Kidney capillary endothelial cell (primary cell): ENCODE measurements around the gene ZFAND4.
"Not testable (repeated sequence)": the region's sequence is repeated elsewhere in the genome, so short reads cannot be mapped to it uniquely, and the experiment has no call there.

Source experiments
- DNase-seq: peaks from one replicate; pipeline ENCODE4 v3.0.0-alpha.2; 2018; ENCODE audit warnings: low spot score

The ZFAND4 gene

DNA sequence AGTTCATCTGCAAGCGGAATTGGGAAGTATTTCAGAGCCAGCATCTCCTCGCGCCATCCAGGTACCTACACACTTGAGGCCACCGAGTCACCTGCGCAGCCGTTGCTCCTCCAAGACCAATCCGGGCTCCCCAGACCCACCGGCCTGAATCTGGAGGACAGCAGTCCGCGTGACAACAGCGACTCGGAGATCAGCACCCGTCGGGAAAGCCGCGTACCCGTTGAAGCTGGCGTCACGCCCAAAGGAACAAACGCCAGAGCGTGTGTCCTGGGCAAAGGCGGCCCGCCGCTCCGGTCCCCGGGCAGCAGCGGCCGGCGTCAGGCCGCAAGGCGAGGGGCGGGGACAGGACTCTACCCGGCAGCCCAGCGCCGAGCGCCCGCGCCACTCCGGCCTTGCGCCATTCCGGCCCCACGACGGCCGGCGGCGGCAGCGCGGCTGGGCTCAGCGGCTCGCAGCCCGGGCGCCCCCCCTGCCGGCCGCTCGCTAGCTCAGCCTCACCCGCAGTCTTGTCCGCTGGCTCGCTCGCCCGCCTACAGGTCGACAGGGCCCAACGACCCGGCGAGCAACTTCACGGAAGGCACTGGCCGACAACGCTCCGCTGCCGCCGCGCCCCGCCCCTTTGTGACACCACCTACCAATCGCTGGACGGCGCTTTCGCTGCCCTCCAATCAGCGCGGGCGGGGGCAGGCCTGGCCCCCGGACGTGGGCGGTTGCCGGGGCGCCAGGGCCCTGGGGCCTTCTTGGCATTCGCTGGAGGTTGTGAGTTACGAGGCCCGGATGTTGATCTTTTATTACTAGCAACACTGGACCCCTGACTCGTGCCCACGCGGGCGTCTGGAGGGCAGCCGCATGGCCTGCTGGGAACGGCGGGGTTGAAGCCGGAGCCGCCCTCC lies at the start of gene ZFAND4:
ZFAND4 (minus strand) TSS at position 592 of the 893 bp plus-strand sequence. CDS start 9,047 bp downstream, outside the sequence.
- peak; percentile 99 for DNase-seq

DNA sequence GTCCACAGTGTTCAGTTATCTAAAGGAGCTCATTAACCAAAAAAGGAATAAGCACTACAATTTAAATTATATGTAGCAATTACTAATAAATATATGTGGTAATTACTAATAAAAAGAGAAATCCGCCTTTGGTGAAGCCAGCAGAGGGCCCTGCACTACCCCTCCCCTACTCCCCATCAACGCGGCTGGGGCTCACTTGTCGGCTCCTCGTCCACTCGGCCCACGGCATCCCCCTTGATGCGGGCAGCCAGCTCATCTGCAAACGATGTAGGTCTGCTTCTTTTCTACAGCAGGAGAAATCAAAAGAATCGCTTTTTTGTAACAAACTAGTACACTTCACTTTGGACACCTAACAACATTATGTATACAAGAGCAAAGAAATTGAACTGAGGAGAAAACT lies 48.9 kb upstream of the ZFAND4 start:
- DNase-seq: not testable (repeated sequence)

DNA sequence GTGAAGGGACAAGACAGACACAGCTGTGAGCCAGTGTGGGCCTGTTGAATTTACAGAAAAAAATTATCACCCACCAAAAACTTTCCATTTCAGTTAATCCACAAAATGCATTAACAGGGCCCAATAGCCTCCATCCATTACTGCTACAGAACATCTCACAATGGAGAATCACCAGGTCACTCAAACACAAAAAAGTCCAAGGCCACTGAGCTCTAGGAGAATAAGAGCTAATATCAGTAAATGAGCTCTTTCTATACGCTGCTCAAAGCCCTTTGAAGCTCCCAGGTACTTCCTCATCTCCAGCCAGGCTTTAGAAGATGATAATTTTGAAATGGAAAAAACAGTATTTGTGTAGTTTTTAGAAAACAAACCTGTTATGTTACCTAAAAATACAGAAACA lies 45.1 kb upstream of the ZFAND4 start:
- DNase-seq: not testable (repeated sequence)

DNA sequence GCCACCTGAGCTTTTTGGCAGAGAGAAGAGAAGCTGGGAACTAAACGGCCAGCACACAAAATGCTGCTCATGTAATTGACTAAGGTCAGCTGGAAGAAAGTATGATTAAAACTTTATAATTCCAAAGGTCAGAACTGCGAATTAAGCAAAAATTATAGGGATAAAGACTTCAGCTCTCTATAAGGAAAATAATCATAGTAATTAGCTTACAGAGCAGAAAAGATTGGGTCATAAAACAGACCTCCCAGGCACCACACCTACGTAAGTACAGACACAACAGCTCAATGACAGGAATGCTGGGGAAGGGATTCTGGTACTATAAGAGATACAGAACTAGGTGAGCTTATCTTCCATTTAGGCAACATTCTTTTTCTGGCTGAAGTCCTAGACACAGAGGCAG lies 44.5 kb upstream of the ZFAND4 start:
- DNase-seq: not testable (repeated sequence)

DNA sequence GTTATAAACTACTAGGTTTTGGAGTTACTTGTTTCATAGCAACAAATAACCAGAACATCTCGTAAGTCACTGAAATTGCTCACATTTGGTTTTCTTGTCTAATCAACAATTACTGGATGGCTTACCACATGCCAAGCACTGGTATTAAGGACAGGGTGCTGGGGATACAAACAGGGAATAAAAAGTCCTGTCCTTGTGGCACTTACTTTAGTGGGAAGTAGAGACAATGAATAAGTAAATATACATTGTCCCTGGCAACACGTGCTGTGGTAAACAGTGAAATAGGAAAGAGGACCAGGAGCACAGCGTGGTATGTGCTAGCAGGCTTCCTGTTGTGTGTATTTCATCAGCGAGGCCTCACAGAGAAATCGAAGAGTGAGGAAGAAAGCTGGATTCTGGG lies 38.7 kb upstream of the ZFAND4 start:
- not testable (repeated sequence) for DNase-seq

DNA sequence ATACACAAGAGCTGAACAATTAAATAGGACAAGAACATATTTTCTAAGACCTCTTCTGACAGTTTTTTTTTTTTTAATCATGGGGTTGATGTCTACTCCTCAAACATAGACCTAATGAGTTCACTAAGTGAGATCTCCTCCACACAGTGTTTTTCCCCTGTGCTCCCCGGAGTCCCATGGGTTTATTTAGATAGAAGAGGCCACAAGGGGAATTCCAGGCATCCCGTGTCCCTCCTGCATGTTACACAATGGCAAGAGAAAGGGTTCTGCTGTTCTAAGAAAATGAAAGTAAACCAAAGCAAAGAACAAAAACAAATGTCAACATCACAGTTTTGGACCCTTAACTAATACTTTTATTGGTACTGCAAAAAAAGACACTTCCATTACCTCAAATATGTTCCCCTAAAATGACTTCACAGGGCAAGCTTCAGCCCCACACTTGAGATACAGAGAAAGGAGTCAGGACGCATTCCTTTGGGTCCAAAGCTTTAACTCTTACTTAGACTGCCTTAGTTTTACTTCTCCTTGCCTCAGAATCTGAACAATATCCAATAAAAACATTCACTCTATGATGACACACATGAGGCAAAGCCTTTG lies 37.7 kb upstream of the ZFAND4 start:
- not testable (repeated sequence) for DNase-seq

DNA sequence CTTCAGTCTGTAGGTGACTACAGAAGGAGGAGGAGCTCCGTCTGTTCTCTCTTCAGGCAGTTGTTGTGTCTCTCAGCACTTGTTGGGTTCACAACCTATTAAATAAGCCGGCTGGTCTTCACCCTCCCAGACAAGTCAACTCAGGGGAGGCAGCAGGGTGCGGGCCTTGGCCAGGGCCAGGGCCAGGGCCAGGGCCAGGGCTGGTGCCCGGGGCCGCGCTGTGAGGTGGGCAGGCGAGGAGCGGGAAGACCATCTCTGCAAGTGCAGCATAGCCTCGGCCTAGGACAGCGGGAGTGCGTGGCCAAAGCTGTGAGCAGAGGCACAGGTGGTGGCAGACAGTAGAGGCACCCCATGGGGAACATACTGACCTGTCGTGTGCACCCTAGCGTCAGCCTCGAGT lies 5.9 kb upstream of the ZFAND4 start:
- DNase-seq: not testable (repeated sequence)

DNA sequence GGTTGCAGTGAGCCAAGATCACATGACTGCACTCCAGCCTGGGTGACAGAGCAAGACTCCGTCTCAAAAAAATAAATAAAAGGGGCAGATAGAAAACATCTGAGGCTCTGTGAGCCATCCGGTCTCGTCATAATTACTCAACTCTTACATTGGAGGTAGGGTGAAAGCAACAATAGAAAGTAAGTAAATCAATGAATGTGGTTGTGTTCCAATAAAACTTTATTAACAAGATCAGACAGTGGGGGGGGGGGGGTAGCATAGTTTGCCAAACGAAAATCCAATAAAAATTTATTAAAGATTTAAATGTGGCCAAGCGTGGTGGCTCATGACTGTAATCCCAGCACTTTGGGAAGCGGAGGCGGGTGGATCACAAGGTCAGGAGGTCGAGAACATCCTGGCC lies 2.8 kb upstream of the ZFAND4 start:
- DNase-seq: no peak

DNA sequence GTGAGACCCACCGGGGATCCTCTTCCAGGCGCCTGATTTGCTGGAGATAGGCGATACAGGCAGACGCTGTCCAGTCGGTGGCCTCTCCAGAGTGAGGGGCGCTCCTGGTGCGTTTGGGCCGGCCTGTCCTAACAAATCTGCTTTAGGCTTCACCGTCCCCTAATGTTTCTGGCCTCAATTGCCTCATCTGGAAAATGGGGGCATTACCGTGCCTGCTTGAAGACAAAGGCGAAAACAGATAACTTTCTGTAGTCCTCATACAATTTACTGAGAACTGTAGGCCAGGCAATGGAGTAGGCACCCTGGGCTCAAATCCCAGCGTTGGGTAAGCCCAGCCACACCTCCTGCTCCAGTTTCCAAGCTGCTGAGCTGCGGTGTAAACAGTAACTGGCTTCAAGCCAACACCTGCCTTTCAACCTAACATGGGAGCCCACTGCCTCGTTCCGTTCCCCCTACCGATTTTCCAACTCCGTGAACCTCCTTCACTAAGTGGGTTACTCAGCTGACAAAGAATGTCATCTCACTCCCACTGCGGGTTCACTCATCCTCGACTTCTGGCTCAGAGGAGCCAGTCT lies 589 bp upstream of the ZFAND4 start:
- DNase-seq: no peak

DNA sequence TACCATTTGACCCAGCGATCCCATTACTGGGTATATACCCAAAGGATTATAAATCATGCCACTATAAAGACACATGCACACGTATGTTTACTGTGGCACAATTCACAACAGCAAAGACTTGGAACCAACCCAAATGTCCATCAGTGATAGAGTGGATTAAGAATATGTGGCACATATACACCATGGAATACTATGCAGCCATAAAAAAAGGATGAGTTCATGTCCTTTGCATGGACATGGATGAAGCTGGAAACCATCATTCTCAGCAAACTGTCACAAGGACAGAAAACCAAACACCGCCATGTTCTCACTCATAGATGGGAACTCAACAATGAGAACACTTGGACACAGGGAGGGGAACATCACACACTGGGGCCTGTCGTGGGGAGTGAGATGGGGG lies 1.3 kb downstream of the ZFAND4 start:
- not testable (repeated sequence) for DNase-seq

DNA sequence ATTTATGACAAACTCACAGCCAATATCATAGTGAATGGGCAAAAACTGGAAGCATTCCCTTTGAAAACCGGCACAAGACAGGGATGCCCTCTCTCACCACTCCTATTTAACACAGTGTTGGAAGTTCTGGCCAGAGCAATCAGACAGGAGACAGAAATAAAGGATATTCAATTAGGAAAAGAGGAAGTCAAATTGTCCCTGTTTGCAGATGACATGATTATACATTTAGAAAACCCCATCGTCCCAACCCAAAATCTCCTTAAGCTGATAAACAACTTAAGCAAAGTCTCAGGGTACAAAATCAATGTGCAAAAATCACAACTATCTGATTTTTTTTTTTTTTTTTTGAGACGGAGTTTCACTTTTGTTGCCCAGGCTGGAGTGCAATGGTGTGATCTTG lies 2.7 kb downstream of the ZFAND4 start:
- DNase-seq: not testable (repeated sequence)

DNA sequence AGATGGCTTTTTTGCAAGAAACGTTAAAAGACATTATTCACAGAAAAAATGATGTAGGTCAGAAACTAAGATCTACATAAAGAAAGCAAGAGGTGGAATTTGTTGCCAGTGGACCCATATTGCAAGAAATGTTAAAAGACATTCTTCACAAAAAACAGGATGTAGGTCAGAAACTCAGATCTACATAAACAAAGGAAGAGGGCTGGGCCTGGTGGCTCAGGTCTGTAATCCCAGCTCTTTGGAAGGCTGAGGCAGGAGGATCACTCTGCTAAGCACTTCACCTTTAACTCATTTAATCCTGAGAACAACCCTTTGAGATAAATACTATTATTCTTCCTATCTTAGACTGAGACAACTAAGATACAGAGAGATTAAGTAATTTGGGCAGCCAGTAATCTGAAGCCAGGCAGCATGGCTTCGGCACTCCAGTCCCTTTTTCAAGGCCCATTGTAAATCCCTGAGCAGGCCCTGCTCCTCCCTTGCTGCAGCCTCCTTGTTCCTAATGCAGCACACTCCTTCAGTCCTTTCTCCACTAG lies 11.6 kb downstream of the ZFAND4 start:
- peak; percentile 10 for DNase-seq

DNA sequence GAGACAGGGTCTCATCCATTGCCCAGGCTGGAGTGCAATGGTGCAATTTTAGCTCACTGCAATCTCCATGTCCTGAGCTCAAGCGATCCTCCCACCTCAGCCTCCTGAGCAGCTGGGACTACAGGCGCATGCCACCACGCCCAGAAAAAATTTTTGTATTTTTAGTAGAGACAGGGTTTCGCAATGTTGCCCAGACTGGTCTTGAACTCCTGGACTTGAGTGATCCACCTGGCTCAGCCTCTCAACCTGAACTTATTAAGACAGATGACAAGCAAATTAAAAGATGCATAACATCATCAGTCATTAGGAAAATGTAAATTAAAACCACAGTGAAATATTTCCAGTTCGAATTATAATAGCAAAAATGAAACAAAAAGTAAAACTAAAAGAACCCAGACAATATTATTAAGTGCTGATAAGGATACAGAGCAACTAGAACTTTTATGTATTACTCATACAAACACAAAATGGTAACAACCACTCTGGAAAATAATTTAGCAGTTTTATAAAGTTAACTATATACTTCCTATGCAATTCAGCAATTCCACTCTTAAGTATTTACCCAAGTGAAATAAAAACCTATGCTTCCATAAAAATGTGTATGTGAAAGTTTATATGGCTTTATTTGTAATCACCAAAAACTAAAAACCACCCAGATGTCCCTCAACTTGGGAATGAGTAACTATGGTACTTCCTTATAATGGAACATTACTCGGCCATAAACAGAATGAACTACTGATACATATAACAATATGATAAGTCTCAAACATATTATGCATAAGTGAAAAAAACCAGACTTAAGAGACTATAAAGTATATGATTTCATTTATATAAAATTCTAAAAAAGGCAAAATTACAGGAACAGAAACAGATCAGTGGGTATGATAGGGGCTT lies 15.3 kb downstream of the ZFAND4 start:
- DNase-seq: no peak

DNA sequence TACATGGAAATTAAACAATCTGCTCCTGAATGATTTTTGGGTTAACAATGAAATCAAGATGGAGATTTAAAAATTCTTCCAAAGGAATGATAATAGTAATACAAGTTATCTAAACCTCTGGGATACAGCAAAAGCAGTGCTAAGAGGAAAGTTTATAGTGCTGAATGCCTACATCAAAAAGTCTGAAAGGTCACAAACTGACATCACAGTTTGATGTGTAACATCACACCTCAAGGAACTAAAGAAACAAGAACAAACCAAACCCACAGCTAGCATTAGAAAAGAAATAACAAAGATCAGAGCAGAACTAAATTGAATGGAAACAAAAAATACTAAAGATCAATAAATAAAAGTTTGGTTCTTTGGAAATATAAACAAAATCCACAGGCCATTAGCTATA lies 17.4 kb downstream of the ZFAND4 start:
- DNase-seq: no peak

DNA sequence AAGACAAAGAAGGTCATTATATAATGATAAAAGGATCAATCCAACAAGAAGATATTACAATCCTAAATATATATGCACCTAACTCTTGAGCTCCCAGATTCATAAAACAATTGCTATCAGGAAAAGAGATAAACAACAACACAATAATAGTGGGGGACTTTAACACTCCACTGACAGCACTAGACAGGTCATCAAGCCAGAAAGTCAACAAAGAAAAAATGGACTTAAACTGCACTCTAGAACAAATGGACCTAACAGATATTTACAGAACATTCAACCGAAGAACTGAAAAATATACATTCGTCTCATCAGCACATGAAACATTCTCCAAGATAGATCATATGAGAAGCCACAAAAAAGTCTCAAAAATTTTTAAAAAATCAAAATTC lies 17.8 kb downstream of the ZFAND4 start:
- DNase-seq: not testable (repeated sequence)

DNA sequence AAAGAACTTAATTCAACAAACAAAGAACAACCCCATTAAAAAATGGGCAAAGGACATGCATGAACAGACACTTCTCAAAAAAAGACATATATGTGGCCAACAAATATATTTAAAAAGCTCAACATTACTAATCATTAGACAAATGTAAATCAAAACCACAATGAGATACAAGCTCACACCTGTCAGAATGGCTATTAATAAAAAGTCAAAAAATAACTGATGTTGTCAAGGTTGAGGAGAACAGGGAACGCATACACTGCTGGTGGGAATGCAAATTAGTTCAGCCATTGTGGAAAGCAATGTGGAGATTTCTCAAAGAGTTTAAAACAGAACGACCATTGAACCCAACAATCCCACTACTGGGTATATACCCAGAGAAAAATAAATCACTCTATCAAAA lies 19.1 kb downstream of the ZFAND4 start:
- no peak for DNase-seq

DNA sequence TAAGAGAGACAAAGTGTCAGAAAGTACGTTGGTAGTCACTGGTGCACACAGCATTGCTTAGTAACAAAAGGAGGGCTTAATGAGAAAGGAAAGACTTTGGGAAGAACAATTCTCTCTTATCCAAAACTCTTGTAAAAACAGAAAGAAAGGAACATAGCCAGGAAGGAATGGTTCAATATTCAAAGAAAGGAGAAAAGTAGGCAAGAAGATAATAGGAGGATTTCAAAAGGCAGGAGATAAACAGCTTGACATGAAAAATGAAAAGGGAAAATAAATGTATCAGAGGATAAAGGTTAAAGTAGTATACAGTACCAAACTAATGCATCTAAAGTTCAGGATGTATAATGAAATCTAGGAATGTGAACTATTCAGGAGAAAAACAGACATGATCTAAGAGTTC lies 20.1 kb downstream of the ZFAND4 start:
- no peak for DNase-seq

DNA sequence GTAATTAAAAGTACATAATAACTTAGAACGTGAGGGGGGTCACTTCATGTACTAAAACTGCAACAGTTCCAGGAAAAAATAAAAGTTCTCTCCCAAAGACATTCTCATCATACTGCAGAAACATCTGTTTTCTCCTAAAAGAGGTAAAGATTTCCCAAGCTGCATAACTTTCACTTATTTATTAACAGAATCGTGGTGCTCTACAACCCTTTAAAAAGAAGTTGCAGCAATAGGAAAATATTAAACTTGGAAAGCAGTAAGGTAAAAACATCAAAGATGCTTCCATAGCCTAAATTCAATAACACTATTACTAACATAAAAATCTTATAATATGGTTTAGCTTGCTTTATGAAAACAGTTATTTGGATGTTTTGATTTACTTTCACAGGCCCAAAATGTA lies 23.3 kb downstream of the ZFAND4 start:
- DNase-seq: no peak

DNA sequence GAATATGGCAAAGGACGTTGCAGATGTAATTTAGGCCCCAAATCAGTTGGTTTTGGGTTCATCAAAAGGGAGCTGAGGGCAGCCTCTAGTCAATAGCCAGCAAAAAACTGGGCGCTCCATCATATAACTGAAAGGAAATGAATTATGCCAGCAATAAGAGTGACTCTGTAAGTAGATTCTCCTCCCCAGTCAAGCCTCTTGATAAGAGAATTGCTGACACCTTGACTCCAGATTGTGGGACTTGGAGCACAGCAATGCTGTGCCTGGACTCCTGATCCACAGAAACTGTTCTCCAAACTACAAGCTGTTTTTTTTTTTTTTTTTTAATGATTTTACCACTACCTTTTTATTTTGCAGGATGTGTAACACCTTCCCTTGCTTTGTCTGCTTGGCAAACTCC lies 25.5 kb downstream of the ZFAND4 start:
- no peak for DNase-seq

DNA sequence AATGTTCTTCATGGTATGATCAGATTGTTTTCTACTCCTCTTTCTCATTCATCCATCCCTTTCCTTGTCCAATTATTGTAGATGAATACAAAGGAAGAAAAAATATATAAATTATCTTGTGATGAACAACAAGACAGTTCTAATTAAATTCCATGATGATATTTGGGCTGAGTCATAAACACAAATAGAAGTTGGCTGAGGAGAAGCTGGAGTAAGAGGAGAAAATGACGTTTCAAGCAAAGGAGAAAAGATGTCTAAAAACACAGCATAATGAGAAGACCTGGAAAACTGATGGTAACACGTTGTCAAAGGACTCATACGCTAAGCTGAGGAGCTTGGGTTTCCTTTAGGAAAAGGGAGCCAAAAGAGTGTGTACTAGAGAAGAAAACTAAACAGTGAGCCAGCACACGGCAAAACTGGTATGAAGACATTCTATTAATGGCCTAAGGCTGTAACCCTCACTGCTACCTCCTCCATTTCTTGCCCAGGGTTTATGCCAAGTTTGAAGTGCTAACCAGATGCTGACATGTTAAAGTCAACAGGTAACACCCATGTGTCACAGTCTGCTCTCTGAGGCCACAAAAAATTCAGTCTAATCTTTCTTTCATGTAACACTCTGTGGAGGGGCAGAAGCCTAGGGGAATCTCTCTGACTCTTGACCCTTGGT lies 26.1 kb downstream of the ZFAND4 start:
- no peak for DNase-seq

DNA sequence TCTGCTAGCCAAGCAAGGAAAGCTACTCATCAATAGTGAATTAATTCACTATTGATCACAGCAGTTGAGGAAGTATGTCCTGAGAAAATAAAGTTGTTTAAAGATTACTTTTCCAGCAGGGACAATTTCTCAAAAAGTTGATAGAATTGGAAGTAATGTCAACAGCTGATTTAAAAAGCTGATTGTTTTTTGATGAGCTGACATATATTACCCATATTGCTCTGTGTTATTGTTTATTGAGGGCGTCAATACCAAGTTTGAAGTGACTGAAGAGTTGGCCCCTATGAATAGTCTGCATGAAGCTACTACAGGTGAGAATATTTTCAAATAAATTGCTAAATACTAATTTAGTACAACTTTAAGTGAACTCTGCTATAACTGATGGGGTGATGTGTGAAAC lies 28.0 kb downstream of the ZFAND4 start:
- DNase-seq: no peak
